ENCODE results near the gene CD2AP. TPM values are rescaled to one million over a fixed set of nuclear protein-coding genes. Genes with fewer than 3 reads are reported as not detected.

The CD2AP gene
- total RNA-seq, 2 experiments from 2014 or later, result 35.0 to 35.7 TPM

DNA sequence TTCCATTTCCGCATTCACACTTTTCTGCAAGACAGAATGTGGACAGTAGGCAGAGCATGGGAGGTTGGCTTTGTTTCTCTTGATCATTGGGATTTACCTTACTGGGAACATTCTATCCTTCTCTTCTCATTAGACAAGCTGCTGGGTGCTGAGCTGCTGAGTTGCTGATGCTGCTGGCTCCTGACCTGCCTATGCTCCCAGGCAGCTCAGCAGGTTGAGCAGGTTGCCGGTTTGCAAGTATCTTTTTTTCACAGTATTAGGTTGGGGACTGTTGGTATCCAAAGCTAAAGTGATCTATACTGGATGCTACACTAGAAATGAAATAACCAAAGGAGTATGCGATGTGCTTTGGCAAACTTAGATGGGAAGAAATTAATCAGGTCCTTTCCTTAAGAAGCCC lies 197.1 kb downstream of the CD2AP start:
- no peaks in the 10 kb centered on the region for H3K36me3 Mint-ChIP-seq
- DNase-seq, result no peak
- peaks cover 23% of the 10 kb centered on the region for H3K27me3 Mint-ChIP-seq
- H3K9me3 Mint-ChIP-seq, result no peaks in the 10 kb centered on the region
- H3K4me1 Mint-ChIP-seq, result no peaks in the 10 kb centered on the region
- no peak overlapping the region for H3K27ac Mint-ChIP-seq
- H3K4me3 Mint-ChIP-seq, result no peak overlapping the region

Other genes with a start within 250 kb of the CD2AP start
- gene TNFRSF21, start 167.9 kb upstream of the CD2AP start, total RNA-seq, result 1 to 10 TPM; 3.1 to 3.7 TPM
- not detected for gene ADGRF4, start 220.8 kb downstream of the CD2AP start, total RNA-seq

Data from activated naive CD8-positive, alpha-beta T cell treated with anti-CD3 and anti-CD28 coated beads for 36 hours (primary cell).